Stimulated activated effector memory CD8-positive, alpha-beta T cell treated with anti-CD3 and anti-CD28 coated beads, Interleukin-12 subunit alpha, Interleukin-12 subunit beta, amount 100 ng/mL, for 72 hours (primary cell): ENCODE results near the gene ERAP2.
A peak's percentile ranks its signal among the peaks of the same experiment; 100 is the strongest.
"Not testable (repeated sequence)": the region's sequence is repeated elsewhere in the genome, so short reads cannot be mapped to it uniquely, and the experiment has no call there.

Source experiments
- ATAC-seq: fragments of 150-1000 bp; cut with Tn5 transposase; 2 replicates; pipeline ENCODE4 v1.10.0; 2021
- DNase-seq, 2 donors: peaks; one replicate each; pipeline ENCODE4 v3.0.0; 2021 to 2022; ENCODE audit warnings: low spot score in 2 of 2
- H3K27ac Mint-ChIP-seq: one replicate; pipeline ENCODE4 v1.8.0; 2022; ENCODE audit warnings: mild to moderate bottlenecking, mixed read lengths
- H3K36me3 Mint-ChIP-seq: one replicate; pipeline ENCODE4 v1.8.0; 2022; ENCODE audit warnings: mild to moderate bottlenecking, mixed read lengths
- H3K4me1 Mint-ChIP-seq: one replicate; pipeline ENCODE4 v1.8.0; 2022; ENCODE audit warnings: mixed read lengths
- H3K4me3 Mint-ChIP-seq: one replicate; pipeline ENCODE4 v1.8.0; 2022; ENCODE audit warnings: mild to moderate bottlenecking, mixed read lengths
- H3K9me3 Mint-ChIP-seq: one replicate; pipeline ENCODE4 v1.8.0; 2022; ENCODE audit warnings: mixed read lengths

Gene ERAP2, protein sequence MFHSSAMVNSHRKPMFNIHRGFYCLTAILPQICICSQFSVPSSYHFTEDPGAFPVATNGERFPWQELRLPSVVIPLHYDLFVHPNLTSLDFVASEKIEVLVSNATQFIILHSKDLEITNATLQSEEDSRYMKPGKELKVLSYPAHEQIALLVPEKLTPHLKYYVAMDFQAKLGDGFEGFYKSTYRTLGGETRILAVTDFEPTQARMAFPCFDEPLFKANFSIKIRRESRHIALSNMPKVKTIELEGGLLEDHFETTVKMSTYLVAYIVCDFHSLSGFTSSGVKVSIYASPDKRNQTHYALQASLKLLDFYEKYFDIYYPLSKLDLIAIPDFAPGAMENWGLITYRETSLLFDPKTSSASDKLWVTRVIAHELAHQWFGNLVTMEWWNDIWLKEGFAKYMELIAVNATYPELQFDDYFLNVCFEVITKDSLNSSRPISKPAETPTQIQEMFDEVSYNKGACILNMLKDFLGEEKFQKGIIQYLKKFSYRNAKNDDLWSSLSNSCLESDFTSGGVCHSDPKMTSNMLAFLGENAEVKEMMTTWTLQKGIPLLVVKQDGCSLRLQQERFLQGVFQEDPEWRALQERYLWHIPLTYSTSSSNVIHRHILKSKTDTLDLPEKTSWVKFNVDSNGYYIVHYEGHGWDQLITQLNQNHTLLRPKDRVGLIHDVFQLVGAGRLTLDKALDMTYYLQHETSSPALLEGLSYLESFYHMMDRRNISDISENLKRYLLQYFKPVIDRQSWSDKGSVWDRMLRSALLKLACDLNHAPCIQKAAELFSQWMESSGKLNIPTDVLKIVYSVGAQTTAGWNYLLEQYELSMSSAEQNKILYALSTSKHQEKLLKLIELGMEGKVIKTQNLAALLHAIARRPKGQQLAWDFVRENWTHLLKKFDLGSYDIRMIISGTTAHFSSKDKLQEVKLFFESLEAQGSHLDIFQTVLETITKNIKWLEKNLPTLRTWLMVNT

DNA sequence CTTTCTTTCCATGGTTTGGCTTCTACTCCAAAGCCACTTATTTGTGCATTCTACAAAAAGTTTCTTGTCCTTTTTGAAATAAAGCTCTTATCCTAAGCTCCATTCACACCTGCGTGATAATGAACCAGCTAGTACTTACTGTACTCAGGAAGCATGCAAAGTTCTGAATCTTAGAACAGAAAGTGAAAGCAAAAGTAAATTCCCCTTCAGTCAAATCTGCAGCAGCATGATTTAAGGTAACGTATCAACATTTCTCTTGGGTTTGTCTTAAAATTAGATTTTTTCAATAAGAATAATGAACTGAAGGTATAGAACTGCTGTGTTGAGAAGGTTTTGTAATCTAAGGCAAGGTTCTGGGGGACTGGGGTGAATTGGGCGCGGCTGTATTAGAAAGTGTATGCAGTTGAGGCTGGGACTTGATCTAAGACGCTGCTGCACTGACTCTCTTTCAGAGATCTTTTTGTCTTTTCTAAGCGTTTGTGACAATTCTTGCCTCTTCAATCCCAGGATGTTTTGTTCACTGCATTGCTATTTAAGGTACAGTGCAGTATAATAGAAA lies at the start of gene ERAP2:
ERAP2 (plus strand) TSS at position 209 of the 559 bp plus-strand sequence. CDS start 3,186 bp downstream, outside the sequence.
- DNase-seq, result no peak
- Mint-ChIP-seq H3K4me1 (peaks cover 63% of the 10 kb centered on the region), H3K4me3 (peak within 1 kb of the TSS; percentile 73), H3K9me3 (no peaks in the 10 kb centered on the region), H3K36me3 (peaks cover 13% of the 10 kb centered on the region), H3K27ac (peak within 1 kb of the TSS; percentile 96)
- ATAC-seq, result peak; percentile 78

DNA sequence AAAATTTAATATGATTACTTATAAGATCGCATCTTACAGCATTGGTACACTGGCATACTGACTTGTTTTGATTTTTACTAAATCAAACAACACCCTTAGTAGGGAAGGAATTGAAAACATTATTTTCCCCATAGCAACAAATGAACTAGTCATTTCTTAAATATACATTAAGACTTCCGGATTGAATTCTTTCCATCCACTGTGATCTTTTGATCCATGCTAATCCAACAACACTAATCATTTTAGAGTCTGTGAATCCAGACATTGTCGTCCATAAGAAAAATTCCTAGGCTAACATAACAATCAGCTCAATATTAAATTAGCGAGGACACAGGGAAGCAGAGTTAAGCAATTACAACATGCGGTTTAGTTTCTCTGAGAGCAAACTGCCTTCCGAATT lies 47.0 kb upstream of the ERAP2 start:
- Mint-ChIP-seq H3K36me3 (no peaks in the 10 kb centered on the region), H3K4me3 (no peak overlapping the region), H3K9me3 (no peaks in the 10 kb centered on the region), H3K27ac (no peak overlapping the region), H3K4me1 (no peaks in the 10 kb centered on the region)
- ATAC-seq, result no peak
- no peak for DNase-seq

DNA sequence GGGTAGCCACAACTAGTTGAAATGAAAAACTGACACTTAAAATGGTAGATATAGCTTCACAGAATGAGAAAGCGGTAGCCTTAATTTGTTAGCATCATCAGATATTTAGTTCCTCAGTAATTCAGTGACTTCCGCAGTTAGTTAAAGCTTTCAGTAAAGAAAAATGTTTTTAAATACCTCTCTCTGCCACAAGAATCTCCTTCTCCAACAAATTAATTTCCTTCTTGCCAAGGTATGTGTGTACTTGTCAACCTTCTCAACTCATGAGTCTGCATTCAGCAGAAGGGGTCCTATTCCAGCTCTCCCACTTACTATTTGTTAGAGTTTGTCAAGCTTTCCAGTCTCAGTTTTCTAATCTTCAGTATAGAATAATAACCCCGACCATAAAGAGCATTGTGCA lies 42.3 kb upstream of the ERAP2 start:
- Mint-ChIP-seq H3K9me3 (no peaks in the 10 kb centered on the region), H3K36me3 (no peaks in the 10 kb centered on the region), H3K4me3 (no peak overlapping the region), H3K4me1 (no peaks in the 10 kb centered on the region), H3K27ac (no peak overlapping the region)
- ATAC-seq (no peak), DNase-seq (no peak)

DNA sequence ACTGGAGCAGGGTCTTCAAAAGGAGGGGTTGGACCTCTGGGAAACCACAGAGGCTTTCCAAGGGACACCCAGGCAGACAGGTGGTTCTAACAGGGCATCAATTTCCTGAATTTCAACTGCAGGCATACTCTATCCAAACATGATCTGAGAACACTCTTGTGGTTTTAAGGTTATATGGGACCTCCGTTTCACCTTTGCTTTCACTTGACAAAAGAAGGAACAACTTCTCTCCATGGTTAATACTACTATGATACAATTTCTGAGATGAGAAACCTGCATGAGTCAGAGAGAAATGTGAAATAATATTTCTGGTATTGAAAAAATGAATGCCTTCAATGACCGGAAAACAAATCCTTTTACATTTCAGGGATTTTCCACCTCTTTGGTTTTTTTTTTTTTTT lies 40.5 kb upstream of the ERAP2 start:
- ATAC-seq, result no peak
- H3K4me3 Mint-ChIP-seq, result no peak overlapping the region
- no peaks in the 10 kb centered on the region for H3K36me3 Mint-ChIP-seq
- no peak overlapping the region for H3K27ac Mint-ChIP-seq
- DNase-seq, result no peak
- H3K4me1 Mint-ChIP-seq, result no peaks in the 10 kb centered on the region
- H3K9me3 Mint-ChIP-seq, result no peaks in the 10 kb centered on the region

DNA sequence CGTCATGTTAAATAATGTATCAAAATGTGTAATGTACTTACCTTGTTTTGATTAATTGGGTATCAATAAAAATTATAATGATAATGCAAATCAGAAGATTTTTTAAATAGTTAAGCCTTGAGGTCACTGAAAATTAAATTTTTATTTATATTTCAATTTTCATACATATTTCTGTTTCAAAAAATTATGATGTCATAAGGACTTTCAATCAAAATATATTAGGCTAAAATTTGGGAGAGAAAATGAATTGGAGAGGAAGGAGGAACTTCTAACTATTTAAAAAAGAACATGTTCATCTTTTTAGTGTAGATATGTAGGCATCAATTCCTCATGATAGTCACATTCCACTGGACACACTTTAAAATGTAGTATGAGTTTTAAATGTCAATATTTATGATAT lies 39.5 kb upstream of the ERAP2 start:
- Mint-ChIP-seq H3K4me3 (no peak overlapping the region), H3K27ac (no peak overlapping the region), H3K4me1 (no peaks in the 10 kb centered on the region), H3K9me3 (no peaks in the 10 kb centered on the region), H3K36me3 (no peaks in the 10 kb centered on the region)
- ATAC-seq (no peak), DNase-seq (no peak)

DNA sequence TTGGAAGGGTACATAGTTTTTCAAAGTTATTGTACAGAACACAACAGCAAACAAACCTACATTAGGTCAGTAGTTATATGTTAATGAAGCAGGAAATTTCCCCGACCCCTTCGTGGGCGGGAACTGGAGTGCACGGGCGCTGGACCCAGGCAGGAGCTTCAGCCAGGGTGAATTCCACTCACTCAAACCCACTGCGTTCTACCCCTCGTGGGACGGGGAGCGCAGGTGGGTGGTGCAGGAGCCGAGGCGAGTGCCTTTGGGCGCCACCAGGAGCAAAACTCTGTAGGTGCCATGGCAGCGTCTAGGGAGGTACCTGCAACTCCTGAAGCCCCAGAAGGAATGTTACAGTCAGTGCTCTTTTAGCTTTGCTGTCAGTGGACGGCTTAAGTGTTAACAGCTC lies 39.0 kb upstream of the ERAP2 start:
- H3K9me3 Mint-ChIP-seq, result no peaks in the 10 kb centered on the region
- no peak for DNase-seq
- no peak overlapping the region for H3K4me3 Mint-ChIP-seq
- no peaks in the 10 kb centered on the region for H3K4me1 Mint-ChIP-seq
- no peaks in the 10 kb centered on the region for H3K36me3 Mint-ChIP-seq
- no peak for ATAC-seq
- H3K27ac Mint-ChIP-seq, result no peak overlapping the region

DNA sequence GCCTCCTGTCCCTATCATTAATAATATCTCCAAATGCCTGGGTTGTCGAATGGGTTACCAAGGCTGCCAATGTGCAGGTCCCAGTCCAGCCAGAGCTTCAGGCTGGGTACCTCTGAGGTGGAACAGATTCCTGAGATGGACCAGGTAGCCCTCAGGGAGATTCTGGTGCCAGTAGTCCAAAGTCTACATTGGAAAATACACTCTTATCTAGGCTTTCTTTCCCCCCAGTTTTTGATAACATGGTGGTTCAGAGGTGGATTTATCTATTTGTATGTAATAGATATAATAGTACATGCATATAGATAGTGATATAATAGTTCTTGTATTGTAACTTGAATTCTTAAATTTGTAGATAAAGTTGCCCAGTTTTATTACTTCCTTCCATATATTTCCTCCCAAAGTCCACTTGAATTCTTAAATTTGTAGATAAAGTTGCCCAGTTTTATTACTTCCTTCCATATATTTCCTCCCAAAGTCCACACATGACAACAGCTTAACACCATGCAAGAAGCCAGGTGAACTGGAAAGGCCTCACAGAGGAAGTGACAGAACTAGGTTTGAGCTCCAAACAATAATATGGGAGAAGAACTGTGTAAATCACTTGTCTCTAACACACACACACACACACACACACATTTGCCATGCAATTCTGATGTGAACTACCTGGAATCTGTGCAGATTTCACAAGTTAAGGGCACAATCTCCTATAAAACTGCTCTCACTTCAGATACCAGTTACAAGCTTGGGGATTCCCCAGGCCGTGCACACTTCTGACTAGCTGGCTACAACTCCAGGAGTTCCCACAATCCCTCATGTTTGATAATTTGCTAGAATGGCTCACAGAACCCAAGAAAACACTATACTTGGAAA lies 37.9 kb upstream of the ERAP2 start:
- ATAC-seq (no peak), DNase-seq (no peak)
- Mint-ChIP-seq H3K9me3 (no peaks in the 10 kb centered on the region), H3K4me1 (no peaks in the 10 kb centered on the region), H3K27ac (no peak overlapping the region), H3K4me3 (no peak overlapping the region), H3K36me3 (no peaks in the 10 kb centered on the region)

DNA sequence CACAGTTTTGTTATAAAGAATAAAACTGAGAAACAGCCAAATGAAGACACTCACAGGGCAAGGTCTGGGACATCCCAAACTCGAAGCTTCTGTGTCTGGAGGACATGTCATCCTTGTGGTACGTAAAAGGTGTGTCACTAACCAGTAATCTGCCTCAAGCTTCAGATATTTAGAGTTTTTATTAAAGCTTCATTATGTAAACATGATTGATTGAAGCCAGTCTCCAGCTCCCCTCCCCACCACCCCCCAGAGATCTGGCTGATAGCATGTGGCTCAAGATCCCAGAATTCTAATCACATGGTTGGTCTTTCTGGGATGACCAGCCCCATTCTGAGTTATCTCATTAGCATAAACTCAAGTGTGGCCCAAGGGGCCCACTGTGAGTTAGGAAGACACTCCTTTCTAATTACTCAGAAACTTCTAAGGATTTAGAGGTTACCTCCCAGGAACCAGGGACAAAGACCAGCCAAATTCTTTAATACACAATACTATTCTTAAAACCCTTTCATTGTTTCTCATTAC lies 37.2 kb upstream of the ERAP2 start:
- Mint-ChIP-seq H3K9me3 (no peaks in the 10 kb centered on the region), H3K27ac (no peak overlapping the region), H3K4me1 (no peaks in the 10 kb centered on the region), H3K36me3 (no peaks in the 10 kb centered on the region), H3K4me3 (no peak overlapping the region)
- no peak for DNase-seq
- ATAC-seq, result no peak

DNA sequence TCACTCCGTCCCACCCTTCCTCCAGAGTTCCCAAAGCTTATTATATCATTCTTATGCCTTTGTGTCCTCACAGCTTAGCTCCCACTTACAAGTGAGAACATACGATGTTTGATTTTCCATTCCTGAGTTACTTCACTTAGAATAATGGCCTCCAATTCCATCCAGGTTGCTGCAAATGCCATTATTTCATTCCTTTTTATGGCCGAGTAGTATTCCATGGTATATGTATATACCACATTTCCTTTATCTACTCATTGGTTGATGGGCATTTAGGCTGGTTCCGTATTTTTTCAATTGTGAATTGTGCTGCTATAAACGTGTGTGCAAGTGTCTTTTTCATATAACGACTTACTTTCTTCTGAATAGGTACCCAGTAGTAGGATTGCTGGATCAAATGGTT lies 34.4 kb upstream of the ERAP2 start:
- H3K36me3 Mint-ChIP-seq, H3K9me3 Mint-ChIP-seq, H3K4me1 Mint-ChIP-seq, ATAC-seq, DNase-seq, H3K4me3 Mint-ChIP-seq, H3K27ac Mint-ChIP-seq: not testable (repeated sequence)

DNA sequence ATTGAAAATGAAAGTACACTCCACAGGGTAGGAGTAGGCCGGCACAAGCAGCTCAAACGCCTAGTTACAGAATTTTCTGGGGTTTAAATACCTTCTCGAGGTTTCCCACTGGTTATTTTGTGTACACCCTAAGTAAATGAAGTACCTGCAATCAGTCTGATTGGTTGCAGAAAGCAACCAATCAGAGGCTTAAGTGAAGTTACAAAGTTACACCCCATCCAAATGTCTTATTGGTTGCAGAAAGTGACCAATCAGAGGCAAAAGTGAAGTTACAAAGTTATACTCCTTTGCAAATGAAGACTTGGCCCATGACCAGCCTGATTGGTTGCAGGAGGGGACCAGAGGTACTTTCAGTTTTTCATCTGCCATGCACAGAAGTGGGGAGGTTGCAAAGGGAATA lies 33.2 kb upstream of the ERAP2 start:
- Mint-ChIP-seq H3K27ac (no peak overlapping the region), H3K9me3 (no peaks in the 10 kb centered on the region)

DNA sequence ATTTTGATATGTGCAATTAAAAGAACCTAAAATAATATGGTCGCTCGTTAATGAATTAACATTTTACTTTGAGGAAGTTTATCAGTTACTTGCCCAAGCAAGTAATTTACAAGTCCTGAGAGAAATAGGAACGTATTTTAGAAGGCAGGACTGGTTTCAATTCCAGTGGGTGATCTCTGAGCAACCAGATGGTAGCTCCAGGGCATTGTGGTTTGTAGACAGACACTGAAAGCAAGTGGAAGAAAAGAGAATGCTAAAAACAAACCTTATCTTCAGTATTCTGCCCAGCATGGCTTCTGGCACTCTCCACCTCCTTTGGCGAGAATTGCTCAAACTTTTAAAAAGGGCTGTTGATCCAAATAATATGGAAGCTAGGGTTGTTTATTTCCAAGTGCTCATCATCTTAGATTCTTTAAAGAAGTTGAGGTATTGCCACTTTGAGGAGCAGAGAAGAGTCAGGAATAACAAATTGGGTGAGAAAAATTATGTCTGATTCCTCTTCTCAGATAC lies 31.8 kb upstream of the ERAP2 start:
- Mint-ChIP-seq H3K4me1 (no peaks in the 10 kb centered on the region), H3K4me3 (no peak overlapping the region), H3K27ac (no peak overlapping the region), H3K36me3 (no peaks in the 10 kb centered on the region), H3K9me3 (peaks cover 3% of the 10 kb centered on the region)
- ATAC-seq (no peak), DNase-seq (no peak)

More for the DNA sequence above, 33.2 kb upstream of the ERAP2 start:
- ATAC-seq, result no peak
- no peak for DNase-seq
- Mint-ChIP-seq H3K4me3 (no peak overlapping the region), H3K4me1 (no peaks in the 10 kb centered on the region), H3K36me3 (no peaks in the 10 kb centered on the region)

DNA sequence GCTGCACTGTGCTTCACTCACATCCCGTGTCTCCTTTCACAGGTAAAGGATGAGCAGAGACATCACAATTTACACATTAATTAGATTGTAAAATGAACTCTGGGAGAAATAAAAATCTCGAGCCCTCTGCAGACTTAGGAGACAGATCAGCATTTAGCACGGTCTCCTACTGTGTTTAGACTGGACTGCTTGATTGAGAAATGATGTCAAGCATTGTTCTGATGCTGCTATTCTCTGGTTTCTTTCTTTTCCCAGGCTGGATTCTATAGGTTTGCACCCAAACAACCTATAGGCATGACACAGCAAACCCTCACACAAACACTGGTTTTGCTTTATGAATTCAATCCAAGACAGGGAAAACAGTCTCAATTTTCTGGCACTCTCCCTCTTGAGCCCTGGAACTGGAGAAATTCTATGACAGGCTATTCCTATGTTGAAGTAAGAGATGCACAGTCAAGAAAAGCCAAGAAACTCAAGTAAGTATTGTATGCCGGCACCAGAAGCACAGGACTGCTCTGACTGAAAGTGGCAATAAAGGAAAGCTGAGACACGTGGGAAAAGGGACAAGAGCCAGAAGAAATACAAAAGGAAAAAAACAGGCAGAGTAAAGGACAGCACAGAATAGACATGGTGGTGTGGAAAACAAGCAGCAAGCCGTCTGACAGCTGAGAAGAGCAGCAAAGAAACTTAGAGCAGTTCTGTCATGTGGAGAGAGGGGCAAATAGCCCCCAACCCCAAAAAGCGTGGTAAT lies 24.8 kb upstream of the ERAP2 start:
- ATAC-seq (no peak), DNase-seq (no peak)
- no peaks in the 10 kb centered on the region for H3K4me1 Mint-ChIP-seq
- H3K9me3 Mint-ChIP-seq, result peaks cover 4% of the 10 kb centered on the region
- H3K4me3 Mint-ChIP-seq, result no peak overlapping the region
- H3K36me3 Mint-ChIP-seq, result no peaks in the 10 kb centered on the region
- no peak overlapping the region for H3K27ac Mint-ChIP-seq

DNA sequence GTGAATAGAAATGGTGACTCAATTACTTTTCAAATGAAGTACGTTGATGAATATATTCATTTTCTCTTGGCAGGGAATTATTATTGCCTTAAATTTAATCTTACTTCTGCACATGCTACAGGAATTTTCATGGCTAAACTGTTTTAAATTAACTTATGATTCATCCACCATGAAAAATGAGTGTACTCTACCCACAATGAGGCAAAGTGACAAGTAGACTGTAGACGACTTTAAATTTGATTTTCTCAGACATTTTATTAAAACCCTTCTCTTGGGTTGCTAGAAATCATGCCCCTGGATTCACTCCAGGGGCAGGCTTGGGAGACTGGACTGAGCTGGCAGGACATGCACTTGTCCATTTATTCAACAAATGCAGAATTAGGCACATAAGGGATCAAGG lies 23.5 kb upstream of the ERAP2 start:
- ATAC-seq (no peak), DNase-seq (no peak)
- no peaks in the 10 kb centered on the region for H3K36me3 Mint-ChIP-seq
- no peak overlapping the region for H3K27ac Mint-ChIP-seq
- H3K4me1 Mint-ChIP-seq, result peaks cover 3% of the 10 kb centered on the region
- H3K9me3 Mint-ChIP-seq, result peaks cover 4% of the 10 kb centered on the region
- H3K4me3 Mint-ChIP-seq, result no peak overlapping the region

DNA sequence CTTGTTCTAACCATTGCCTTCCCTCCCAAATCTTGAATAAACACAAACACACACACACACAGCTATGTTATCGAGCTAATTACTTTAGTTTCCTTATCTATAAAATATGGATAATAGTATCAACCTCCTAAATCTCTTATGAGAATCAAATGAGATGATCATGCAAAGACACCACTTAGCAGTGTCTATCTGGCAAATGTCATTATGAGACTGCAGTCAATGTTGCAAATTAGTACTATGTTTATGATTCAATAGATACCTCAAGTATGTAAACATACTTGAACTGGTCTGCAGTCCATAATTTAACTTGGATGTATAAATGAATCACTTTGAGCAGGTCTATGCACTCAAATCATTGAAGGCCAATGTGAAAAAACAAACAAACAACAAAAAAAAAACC lies 22.2 kb upstream of the ERAP2 start:
- Mint-ChIP-seq H3K9me3 (peaks cover 4% of the 10 kb centered on the region), H3K4me3 (no peak overlapping the region), H3K36me3 (no peaks in the 10 kb centered on the region), H3K4me1 (peaks cover 6% of the 10 kb centered on the region), H3K27ac (no peak overlapping the region)
- no peak for DNase-seq
- no peak for ATAC-seq
